ENCODE results near the gene DDX39B.

DDX39B gene

DNA sequence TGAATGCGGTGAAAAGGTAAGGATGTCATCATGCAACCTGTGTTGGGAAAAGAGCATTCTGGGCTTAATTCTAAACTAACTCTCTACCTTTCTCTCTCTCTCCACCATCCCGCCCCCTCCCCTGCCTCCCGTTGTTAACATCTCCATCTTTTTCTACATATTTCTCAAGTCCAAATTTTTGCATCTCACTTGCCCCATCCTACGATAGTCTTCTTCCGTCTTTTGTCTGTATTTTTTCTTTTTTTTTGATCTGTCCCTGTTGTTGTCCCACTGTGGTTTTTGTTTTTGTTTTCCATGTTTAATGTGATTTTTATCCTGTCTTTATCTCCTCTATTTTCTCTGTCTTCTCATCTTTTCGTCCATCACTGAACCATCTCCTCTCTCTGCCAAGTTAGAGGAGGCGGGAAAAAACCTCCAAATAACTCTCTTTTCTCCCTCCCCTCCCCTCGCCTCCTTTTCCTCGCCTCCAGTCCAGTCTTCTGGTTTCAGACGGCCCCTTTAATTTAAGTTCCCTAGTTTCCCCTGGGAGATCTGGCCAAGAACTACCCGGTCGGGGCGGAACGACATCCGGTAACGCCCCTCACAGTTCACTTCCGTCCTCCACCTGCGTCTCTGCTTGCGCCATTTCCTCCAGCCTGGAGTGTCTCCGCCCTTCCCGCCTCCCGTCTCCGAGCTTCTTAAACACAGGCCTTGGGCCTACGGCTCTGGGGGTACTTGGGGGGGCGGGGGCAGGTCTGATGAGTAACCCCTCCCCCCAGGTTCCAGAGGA is 5.3 kb upstream of the DDX39B start, which contains the start of gene NFKBIL1:
NFKBIL1 (plus strand) TSS at position 651 of the 769 bp plus-strand sequence; CDS start at position 738, 87 bp downstream.
- DNase-seq, result peak; percentile 97 to 99

DNA sequence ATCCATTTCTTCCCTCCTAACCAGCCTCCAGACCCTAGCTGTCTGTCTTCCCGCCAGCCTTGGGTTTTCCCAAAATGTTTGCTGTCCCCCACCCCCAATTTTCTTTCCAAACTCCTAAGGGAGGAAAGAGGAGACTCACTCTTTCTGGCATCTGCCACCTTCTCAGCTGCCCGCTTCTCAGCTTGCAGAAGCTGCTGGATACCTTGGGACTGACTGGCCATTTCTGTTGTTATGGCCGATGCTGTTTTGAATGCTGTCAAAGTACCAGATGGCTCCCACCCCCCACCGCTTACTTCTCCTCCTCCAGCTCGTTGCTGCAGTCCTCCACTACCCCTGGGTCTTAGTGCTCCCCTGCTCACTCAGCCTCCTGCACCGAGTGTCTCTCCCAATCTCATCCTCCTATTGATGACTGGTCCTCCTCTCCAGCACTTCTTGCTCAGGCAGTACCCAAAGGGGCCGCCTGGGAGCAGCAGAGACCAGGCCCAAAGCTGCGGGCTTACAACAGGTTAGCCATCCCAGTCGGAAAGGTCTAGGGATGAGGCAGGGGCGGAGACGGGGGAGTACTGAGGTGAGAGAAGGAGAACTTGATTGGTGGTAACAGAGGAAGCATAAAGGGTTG is 4.6 kb upstream of the DDX39B start, which contains the start of gene ATP6V1G2:
ATP6V1G2 (minus strand) TSS at position 270 of the 619 bp plus-strand sequence; CDS start at position 221, 49 bp downstream.
- peak; percentile 93 for DNase-seq

DNA sequence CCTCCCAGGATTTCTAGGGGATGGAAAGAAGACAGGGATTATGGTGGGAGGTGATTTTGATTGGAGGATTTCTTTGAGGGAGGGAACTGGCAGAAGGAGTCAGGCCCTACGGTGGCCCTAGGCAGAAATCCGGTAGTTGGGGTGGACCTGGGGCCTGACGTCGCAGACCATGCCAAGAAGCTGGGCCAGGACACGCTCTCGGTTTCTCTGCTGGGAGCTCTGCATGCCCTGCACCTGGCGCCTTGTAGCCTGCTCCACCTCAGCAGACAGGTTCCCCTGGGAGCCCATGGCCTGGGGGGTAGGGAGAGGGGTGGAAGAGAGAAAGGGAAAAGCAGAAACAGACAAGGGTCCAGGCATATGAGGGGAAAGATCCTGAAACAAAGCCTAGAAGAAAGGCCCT is 3.5 kb upstream of the DDX39B start:
- DNase-seq, result no peak

DNA sequence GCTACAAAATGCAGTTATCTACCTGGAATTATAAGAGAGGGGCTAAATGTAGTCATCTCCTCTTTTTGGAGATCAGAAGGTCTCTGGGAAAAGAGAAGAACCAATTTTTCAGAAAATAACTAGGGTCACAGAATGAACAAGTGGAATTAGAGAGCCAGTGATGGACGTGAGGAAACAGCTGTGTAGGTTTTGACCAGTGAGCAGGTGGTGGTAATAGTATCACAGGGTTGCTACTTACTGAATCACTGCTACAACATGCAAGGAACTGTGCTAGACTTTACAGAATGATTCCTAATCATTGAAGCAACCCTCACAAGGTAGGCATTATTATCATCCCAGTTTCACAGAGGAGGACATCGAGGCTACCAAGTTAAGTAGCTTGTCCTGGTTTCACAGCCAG is 2.9 kb upstream of the DDX39B start:
- DNase-seq, result no peak

DNA sequence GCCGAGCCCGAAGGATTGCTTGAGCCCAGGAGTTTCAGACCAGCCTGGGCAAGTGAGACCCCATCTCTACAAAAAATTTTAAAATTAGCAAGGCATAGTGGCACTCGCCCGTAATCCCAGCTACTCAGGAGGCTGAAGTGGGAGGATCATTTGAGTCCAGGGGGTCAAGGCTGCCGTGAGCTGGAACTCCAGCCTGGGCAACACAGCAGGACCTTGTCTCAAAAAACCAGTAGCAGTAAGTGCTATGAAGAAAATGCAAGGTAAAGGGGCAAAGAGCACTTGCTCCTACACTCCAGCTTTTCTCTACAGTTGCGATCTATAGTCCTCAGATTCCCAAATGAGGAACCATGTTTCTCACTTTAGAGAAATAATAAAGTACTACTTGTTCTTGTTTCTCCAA is 1.8 kb upstream of the DDX39B start:
- DNase-seq, result no peak

DNA sequence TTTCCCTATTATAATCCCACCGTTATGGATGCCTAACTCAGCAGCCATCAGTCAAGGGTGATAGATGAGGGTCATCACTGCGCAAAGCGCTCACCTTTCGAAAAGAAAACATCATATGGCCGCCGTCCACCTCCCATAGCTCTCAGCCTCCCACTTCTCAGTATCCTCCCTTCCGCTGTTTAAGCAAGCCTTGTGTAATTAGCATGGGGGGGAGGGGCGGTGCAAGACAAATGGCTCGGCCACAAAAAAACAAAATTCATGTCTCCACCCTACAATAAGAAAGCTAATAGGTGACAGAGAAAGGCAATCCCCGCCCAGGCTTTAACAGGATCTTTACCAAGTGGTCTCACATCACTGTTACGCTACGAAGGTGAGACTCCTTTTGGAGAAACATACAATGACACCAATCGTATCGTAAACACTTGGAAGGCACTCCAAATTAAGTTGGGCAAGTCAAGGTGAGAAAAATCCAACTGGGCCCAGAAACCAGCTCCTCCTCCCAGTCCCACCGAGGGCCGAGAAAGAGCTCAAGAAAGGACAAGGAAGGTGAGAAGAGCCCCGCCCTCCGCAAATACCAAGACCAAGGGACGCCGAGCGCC is 645 bp downstream of the DDX39B start:
- DNase-seq, result peak; percentile 60 to 76

DNA sequence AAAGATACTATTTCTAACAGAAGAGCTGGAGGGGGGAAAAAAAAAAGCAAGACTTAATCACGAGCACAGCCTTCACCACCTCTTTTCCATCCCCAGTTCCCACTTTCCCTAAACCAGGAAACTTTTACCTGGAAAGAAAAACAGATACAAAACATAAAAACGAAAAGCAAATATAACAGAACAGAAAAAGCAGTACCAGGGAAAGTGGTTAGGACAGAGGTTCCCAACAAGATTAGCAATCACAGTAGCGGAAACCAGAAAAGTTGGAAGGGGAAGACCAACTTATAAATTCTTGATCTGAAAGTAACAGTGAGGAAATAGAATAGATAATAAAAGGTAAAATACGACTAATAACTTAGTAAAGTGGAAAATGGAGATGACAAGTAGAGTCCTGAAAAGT is 1.2 kb downstream of the DDX39B start:
- no peak for DNase-seq

DNA sequence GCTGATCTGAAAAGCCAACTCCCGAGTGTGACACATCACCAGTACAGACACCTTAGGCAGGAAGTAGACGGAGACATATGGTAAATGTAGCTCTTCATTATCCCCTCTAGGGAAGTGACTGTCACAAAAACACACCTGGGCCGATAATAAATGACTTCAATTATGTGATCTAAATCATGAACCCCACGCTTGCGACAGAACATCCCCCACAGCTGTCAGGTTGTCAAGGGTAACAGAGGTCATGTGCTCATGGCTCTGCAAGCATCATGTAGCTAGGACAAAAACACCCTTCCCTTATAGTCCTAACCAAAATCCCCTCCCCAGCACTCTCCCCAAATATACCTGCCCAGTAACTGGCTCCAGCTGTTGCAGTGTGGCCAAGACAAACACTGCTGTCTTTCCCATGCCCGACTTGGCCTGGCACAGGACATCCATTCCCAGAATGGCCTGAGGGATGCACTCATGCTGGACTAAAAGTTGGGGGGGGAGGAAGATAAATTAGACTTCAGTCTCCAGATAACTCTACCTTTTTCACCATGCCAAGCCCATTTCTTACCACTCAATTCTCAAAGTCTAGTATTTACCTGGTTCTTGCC is 2.9 kb downstream of the DDX39B start:
- DNase-seq, result no peak

DNA sequence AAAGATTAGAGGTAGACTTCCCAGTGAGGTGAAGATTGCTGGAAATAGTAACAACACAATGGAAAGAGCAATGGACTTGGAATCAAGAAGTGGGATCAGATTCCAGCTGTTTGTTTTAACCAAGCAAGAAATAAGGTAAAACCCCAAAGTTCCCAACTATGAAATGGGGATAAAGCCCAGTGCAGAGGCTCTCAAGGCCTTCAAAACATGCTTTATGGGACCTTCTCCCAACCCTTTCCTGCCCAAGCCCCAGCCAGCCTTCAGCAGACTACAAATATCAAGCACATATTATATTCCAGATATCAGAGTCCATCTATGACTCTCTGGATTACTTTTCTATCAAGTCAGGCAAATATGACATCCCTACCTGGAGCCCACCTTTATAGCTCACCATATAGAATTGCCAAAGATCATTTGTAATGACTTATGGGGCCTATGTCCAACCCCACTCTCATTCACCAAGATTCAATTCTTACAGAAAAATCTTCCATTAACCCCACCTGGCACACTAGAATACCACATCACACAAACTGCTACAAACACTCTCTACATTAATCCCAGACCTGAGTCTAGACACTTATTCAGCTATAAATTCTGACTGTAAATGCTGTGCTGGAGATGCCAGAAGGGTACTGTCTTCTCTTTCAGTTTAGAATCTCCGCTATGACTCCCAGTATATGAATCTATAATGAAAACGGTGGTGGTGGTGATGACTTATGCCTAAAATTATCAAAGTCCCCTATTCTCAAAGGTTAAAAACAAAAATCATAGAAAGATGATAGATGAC is 6.1 kb downstream of the DDX39B start:
- DNase-seq, result no peak

DNA sequence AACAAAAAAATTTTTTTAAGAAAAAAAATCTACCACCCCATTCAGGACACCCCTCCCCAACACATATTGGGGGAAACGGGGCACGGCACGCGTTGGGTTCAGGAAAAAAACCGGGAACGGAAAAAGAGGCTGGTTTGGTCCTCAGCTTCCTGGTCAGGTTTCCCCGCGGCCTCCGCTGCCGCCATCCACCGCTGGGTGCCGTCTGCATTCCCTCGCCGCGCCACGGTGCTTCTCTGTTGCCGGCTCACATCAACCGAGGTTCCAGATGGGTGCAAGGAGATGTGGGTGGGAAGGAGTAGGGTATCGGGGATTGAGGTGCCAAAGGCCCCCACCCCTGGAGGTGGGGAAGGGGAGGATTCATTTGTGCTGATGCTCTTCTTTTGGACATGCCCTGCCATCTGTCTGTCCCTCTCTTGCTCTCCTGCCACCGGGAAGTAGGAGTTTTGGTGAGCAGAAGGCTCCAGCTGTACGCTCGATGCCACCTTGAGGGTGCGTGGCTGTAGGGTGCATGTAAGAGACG is 7.2 kb downstream of the DDX39B start:
- DNase-seq, result no peak

DNA sequence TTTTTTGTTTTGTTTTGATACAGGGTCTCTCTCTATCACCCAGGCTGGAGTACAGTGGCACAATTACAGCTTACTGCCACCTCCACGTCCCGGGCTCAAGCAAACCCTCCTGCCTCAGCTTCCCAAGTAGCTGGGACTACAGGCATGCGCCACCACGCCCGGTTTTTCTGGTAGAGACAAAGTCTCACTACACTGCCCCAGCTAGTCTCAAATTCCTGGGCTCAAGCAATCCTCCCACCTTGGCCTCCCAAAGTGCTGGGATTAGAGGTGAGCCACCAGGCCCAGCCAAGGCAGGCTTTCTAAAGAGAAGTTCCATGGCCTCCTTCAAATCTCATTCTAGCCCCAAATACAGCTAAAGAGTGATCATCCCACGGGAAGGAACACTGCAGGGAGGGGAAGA is 7.8 kb downstream of the DDX39B start:
- no peak for DNase-seq

DNA sequence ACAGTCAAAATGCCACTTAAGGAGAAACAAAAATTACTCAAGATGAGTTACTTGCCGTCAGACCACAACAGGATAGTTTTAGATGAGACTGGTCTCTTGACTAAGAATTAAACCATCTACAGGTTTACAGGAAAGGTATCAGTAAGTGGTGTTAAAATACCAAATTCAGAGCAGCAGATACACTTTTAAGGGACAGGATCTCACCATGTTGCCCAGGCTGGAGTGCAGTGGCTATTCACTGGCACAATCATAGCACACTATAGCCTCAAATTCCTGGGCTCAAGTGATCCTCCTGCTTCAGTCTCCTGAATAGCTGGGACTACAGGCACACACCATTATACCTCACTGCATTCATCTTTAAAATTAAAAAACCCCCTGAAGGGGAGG is 8.4 kb downstream of the DDX39B start:
- no peak for DNase-seq

DNA sequence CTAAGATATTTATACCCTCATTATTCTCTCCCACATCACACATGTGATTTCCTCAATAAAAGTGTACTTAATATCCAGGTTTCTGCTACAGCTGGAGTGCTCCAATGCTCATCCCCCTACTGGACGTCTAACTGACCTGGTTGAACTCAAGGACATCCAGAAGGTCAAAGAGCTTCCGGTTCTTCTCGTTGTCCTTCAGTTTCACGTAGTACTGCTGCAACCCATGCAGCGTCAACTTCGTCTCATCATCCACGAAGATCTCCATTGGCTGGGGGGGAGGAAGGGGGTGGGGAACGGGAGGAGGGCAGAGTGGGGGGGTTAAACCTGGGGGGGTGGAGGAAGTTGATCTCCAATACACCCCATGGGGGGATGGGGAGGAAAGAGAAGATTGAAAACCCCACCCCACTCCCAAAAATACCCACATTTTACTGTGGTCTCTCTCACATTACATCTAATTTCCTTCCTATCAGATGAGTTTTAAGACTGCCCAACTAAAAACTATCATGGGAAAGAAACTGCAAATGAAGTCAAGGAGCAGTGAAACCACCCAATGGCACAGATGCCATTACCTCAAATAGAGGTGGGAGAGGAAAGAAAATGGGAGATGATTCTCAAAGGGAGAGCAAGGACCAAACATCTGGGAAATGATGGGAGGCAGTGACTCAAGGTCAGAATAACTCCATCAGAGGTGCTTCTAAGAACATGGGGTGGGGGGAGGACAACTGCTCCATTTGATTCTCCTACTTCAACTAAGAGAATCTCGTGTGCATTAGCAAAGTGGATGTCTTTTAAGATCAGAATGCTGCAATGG is 9.0 kb downstream of the DDX39B start:
- no peak for DNase-seq

DNA sequence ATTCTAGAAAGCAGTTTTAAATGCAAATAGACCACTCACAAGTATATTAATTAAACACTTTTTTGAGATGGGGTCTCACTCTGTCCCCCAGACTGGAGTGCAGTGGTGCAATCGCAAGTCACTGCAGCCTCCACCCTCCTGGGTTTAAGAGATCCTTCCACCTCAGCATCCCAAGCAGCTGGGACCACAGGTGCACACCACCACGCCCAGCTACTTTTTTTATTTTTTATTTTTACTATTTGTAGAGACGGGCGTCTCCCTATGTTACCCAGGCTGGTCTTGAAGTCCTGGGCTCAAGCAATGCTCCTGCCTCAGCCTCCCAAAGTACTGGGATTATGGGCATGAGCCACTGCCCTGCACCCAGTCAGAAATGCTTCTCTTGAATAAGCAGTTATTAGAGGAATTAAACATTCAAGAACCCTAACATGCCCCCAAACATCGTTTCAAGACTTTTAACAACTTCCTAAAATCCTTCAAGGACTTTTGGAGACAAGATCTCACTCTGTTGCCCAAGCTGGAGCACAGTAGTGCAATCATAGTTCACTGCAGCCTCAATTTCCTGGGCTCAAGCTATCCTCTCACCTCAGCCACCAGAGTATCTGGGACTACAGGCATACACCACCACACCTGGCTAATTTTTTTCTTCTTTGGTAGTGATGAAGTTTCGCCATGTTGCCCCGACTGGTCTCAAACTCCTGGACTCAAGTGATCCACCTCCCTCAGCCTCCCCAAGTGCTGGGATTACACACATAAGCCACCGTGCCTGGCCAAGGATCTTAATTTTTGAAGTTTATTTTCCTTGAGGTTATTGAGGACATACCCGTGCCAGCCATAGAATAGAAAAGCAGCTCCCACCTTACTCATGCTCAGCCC is 9.8 kb downstream of the DDX39B start:
- no peak for DNase-seq

DNA sequence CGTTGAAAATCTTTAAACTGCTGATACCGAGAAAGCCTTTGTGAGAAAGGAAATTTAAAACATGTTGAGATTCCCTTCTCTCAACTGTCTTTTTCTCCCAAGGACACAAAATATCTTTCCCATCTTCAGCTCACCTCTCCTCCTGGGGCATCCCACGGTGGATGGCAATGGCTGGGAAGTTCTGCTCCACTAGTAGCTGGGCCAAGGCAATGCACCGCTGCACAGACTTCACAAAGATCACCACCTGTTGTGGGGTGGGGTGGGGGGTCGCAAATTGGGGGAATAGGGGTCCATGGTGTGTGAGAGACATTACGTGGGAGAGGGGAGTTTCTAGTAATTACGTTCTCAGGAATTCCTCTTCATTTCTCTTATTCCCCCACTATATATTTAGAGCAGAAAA is 10.6 kb downstream of the DDX39B start:
- no peak for DNase-seq

DNA sequence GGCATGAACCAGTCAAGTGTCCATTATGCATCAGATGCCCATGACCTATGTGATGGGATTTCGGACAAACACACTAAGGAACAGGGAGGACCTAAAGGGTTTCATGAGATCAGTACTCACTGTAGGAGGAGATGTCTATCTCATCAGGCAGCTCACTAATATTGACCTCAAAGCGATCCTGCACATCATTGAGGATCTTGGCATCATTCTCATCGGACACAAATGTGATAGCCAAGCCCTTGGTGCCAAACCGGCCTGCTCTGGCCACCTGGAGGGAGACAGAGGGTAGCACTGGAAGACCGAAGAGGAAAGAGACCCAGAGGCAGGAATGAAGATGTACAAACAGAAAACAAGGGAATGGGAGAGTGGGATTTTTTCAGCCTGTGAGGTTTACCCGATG is 11.1 kb downstream of the DDX39B start:
- no peak for DNase-seq

DNA sequence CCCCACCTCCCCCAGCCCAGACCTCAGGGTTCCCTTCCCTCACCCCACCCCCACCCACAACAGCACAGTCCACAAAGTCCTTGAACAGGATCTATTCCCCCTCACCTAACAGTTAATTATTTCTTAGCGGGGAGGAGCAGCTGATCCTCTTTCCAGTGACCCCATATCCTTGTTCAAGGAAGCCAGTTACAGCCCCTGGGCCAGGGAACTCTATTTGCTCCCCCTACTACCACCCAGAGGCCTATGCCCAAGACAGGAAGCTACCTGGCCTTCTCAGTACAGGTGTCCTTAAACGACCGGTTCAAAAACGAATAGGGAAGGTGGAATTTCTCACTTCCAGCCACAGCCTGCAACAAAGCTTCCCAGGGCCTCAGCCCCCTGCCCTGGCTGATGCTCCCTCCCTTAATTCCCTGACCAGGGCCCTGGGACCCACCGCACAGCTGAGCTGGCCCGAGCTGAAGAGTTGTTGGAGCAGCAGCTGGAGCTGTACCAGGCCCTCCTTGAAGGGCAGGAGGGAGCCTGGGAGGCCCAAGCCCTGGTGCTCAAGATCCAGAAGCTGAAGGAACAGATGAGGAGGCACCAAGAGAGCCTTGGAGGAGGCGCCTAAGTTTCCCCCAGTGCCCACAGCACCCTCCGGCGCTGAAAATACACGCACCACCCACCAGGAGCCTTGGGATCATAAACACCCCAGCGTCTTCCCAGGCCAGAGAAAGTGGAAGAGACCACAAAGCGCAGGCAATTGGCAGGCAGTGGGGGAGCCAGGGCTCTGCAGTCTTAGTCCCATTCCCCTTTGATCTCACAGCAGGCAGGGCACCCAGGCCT is 12.3 kb downstream of the DDX39B start:
- DNase-seq, result no peak

DNA sequence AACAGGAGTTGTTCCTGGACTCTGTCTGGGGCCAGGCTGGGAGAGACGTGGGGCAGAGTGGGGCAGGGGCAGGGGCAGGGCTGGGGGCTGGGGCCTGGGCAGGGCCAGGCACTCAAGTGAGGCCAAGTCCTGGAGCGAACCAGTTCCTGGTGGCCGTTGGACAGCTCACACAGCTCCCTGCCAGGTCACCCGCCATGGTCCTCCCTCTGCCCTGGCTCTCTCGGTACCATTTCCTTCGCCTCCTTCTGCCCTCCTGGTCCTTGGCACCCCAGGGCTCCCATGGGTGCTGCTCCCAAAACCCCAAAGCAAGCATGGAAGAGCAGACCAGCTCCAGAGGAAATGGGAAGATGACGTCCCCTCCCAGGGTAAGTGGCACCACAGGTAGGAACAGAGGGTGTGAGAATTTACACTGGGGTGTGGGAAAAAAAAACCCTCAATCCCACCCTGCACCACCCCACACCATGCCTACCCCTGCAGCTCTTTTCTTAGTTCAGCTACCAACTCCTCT is 12.9 kb downstream of the DDX39B start, which contains the start of gene MCCD1:
MCCD1 (plus strand) TSS at position 142 of the 508 bp plus-strand sequence; CDS start at position 195, 53 bp downstream.
- no peak for DNase-seq

DNA sequence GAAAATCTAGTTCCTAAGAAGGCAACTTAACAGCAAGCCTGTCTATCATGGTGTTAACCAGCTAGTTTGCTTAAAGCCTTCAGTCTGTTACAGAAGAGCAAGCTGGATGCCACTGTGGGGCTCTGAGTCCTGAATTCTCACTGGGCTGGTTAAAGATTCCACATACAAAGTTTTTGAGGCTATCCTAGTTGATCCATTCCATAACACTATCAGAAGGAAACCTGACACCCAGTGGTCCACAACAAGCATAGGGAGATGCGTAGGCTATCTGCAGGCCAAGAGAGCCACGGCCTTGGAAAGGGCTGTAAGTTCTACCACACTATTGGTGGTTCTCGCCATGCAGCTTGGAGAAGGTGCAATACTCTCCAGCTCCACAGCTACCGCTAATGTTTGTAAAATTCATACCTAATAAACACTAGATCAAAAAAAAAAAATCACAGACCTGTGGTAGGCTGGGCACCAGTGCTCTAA is 13.5 kb downstream of the DDX39B start:
- DNase-seq, result peak in 1 of 2 experiments; percentile 17
